Mucosa of stomach (tissue), 1 donor: ENCODE results near the gene THSD8.

Experiments
- H3K27me3 ChIP-seq: one replicate; pipeline ENCODE4 v1.7.0; 2013; ENCODE audit warnings: mild to moderate bottlenecking, low read length; ENCODE audit not compliant: control insufficient read depth, insufficient read depth
- H3K36me3 ChIP-seq: one replicate; pipeline ENCODE4 v1.7.0; 2013; ENCODE audit warnings: low read length; ENCODE audit not compliant: control insufficient read depth, insufficient read depth
- H3K4me1 ChIP-seq: one replicate; pipeline ENCODE4 v1.7.0; 2013; ENCODE audit warnings: mild to moderate bottlenecking, low read length; ENCODE audit not compliant: control insufficient read depth, insufficient read depth
- H3K4me3 ChIP-seq: one replicate; pipeline ENCODE4 v1.7.0; 2013; ENCODE audit warnings: low read length
- H3K9ac ChIP-seq: one replicate; pipeline ENCODE4 v1.7.0; 2013; ENCODE audit warnings: mild to moderate bottlenecking, low read length, moderate library complexity
- H3K9me3 ChIP-seq: one replicate; pipeline ENCODE4 v1.7.0; 2013; ENCODE audit warnings: mild to moderate bottlenecking, low read length, moderate library complexity; ENCODE audit not compliant: control insufficient read depth
- donor health status: Pancreatic carcinoma.

The THSD8 gene

GRCh38 chr19:12783291-12783848, 18.5 kb upstream of the THSD8 start:
- Histone ChIP-seq H3K9me3 (no peaks in the 10 kb centered on the region), H3K4me1 (peaks cover 83% of the 10 kb centered on the region), H3K27me3 (no peaks in the 10 kb centered on the region), H3K9ac (peak overlapping the region; percentile 67), H3K4me3 (no peak overlapping the region), H3K36me3 (no peaks in the 10 kb centered on the region)

- Histone ChIP-seq H3K4me1 (peaks cover 83% of the 10 kb centered on the region), H3K36me3 (no peaks in the 10 kb centered on the region), H3K9ac (peak overlapping the region; percentile 67), H3K27me3 (no peaks in the 10 kb centered on the region), H3K4me3 (no peak overlapping the region), H3K9me3 (no peaks in the 10 kb centered on the region)
Observed at GRCh38 chr19:12783849-12784393, 17.9 kb upstream of the THSD8 start.

GRCh38 chr19:12784394-12784870, 17.4 kb upstream of the THSD8 start:
- Histone ChIP-seq H3K9ac (no peak overlapping the region), H3K9me3 (no peaks in the 10 kb centered on the region), H3K4me3 (no peak overlapping the region), H3K4me1 (peaks cover 82% of the 10 kb centered on the region), H3K27me3 (no peaks in the 10 kb centered on the region), H3K36me3 (no peaks in the 10 kb centered on the region)

GRCh38 chr19:12784871-12785430, 16.9 kb upstream of the THSD8 start:
- Histone ChIP-seq H3K4me1 (peaks cover 79% of the 10 kb centered on the region), H3K4me3 (no peak overlapping the region)

GRCh38 chr19:12785431-12786031, 16.3 kb upstream of the THSD8 start:
- Histone ChIP-seq H3K9me3 (no peaks in the 10 kb centered on the region), H3K36me3 (no peaks in the 10 kb centered on the region), H3K27me3 (no peaks in the 10 kb centered on the region), H3K4me3 (peak overlapping the region; percentile 20), H3K9ac (peak overlapping the region; percentile 81), H3K4me1 (peaks cover 82% of the 10 kb centered on the region)

More at GRCh38 chr19:12784871-12785430, 16.9 kb upstream of the THSD8 start:
- Histone ChIP-seq H3K36me3 (no peaks in the 10 kb centered on the region), H3K9ac (peak overlapping the region; percentile 81), H3K27me3 (no peaks in the 10 kb centered on the region), H3K9me3 (no peaks in the 10 kb centered on the region)

GRCh38 chr19:12786141-12786870, 15.6 kb upstream of the THSD8 start:
- H3K36me3 ChIP-seq, result no peaks in the 10 kb centered on the region
- no peaks in the 10 kb centered on the region for H3K27me3 ChIP-seq
- H3K9me3 ChIP-seq, result no peaks in the 10 kb centered on the region
- peak overlapping the region; percentile 81 for H3K9ac ChIP-seq
- peaks cover 88% of the 10 kb centered on the region for H3K4me1 ChIP-seq
- peak overlapping the region; percentile 20 for H3K4me3 ChIP-seq

- H3K4me1 ChIP-seq, result peaks cover 83% of the 10 kb centered on the region
- no peaks in the 10 kb centered on the region for H3K9me3 ChIP-seq
- peak overlapping the region; percentile 81 for H3K9ac ChIP-seq
Observed at GRCh38 chr19:12786952-12787351, 14.9 kb upstream of the THSD8 start.

GRCh38 chr19:12787458-12787857, 14.4 kb upstream of the THSD8 start:
- H3K4me1 ChIP-seq, result peaks cover 78% of the 10 kb centered on the region
- no peak overlapping the region for H3K4me3 ChIP-seq
- H3K27me3 ChIP-seq, result no peaks in the 10 kb centered on the region
- H3K9me3 ChIP-seq, result no peaks in the 10 kb centered on the region
- H3K36me3 ChIP-seq, result no peaks in the 10 kb centered on the region
- peak overlapping the region; percentile 81 for H3K9ac ChIP-seq

More at GRCh38 chr19:12786952-12787351, 14.9 kb upstream of the THSD8 start:
- Histone ChIP-seq H3K36me3 (no peaks in the 10 kb centered on the region), H3K4me3 (no peak overlapping the region), H3K27me3 (no peaks in the 10 kb centered on the region)

- peaks cover 72% of the 10 kb centered on the region for H3K4me1 ChIP-seq
- no peaks in the 10 kb centered on the region for H3K9me3 ChIP-seq
- peak overlapping the region; percentile 53 for H3K4me3 ChIP-seq
- no peaks in the 10 kb centered on the region for H3K36me3 ChIP-seq
- no peaks in the 10 kb centered on the region for H3K27me3 ChIP-seq
- peak overlapping the region; percentile 90 for H3K9ac ChIP-seq
Observed at GRCh38 chr19:12788042-12788681, 13.7 kb upstream of the THSD8 start.

- Histone ChIP-seq H3K4me3 (peak overlapping the region; percentile 53), H3K4me1 (peaks cover 68% of the 10 kb centered on the region), H3K9me3 (no peaks in the 10 kb centered on the region), H3K27me3 (no peaks in the 10 kb centered on the region), H3K9ac (peak overlapping the region; percentile 90), H3K36me3 (no peaks in the 10 kb centered on the region)
Observed at GRCh38 chr19:12788682-12789097, 13.2 kb upstream of the THSD8 start.

- Histone ChIP-seq H3K9me3 (no peaks in the 10 kb centered on the region), H3K4me3 (peak overlapping the region; percentile 53), H3K4me1 (peaks cover 68% of the 10 kb centered on the region), H3K9ac (peak overlapping the region; percentile 98), H3K27me3 (no peaks in the 10 kb centered on the region), H3K36me3 (no peaks in the 10 kb centered on the region)
Observed at GRCh38 chr19:12789098-12789903, 12.6 kb upstream of the THSD8 start.
